GM12872 (cell line): ENCODE results near the gene TMEM82.

ENCODE experiments used
- TF ChIP-seq, protein P1 (sequence below): IDR thresholded peaks from 3 replicates; pipeline ENCODE4 v1.5.1; 2011; ENCODE audit warnings: low read depth, mild to moderate bottlenecking, low read length, moderate library complexity; ENCODE audit not compliant: insufficient read depth

TMEM82 gene

DNA sequence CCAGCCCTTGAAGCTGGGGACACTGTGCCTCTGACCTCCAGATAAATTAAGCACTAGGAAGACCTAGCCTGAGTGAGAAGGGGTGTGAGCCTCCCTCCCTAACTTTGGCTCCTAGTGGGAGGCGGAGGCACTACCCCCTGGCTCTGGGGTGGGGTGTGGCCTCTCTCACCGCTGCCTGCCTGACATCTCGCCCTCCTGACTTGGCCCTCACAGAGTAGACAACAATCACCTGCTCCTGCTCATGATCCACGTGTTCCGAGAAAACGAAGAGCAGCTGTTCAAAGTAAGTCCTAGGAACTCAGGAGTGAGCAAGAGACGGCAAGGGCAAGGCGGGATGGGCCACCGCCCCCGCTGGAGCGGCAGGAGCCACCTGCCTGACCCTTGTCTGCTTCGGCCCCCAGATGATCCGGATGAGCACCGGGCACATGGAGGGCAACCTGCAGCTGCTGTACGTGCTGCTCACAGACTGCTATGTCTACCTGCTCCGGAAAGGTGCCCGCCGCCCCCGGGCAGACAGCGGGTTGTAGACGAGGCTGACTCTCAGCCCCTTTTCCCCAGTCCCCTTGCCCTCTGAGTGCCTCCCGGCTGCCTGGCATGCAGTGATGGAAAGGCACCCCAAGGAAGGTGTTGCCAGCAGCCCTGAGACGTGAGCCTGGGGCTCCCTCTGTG, 14.3 kb upstream of the TMEM82 start:
- TF ChIP-seq, protein P1, sequence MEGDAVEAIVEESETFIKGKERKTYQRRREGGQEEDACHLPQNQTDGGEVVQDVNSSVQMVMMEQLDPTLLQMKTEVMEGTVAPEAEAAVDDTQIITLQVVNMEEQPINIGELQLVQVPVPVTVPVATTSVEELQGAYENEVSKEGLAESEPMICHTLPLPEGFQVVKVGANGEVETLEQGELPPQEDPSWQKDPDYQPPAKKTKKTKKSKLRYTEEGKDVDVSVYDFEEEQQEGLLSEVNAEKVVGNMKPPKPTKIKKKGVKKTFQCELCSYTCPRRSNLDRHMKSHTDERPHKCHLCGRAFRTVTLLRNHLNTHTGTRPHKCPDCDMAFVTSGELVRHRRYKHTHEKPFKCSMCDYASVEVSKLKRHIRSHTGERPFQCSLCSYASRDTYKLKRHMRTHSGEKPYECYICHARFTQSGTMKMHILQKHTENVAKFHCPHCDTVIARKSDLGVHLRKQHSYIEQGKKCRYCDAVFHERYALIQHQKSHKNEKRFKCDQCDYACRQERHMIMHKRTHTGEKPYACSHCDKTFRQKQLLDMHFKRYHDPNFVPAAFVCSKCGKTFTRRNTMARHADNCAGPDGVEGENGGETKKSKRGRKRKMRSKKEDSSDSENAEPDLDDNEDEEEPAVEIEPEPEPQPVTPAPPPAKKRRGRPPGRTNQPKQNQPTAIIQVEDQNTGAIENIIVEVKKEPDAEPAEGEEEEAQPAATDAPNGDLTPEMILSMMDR: no peak

GRCh38 chr1:15728937-15729657, 13.2 kb upstream of the TMEM82 start:
- TF ChIP-seq, protein P1: no peak

- TF ChIP-seq, protein P1: no peak
Observed at GRCh38 chr1:15730423-15730822, 11.9 kb upstream of the TMEM82 start.

- TF ChIP-seq, protein P1: no peak
Observed at GRCh38 chr1:15730936-15731335, 11.4 kb upstream of the TMEM82 start.

DNA sequence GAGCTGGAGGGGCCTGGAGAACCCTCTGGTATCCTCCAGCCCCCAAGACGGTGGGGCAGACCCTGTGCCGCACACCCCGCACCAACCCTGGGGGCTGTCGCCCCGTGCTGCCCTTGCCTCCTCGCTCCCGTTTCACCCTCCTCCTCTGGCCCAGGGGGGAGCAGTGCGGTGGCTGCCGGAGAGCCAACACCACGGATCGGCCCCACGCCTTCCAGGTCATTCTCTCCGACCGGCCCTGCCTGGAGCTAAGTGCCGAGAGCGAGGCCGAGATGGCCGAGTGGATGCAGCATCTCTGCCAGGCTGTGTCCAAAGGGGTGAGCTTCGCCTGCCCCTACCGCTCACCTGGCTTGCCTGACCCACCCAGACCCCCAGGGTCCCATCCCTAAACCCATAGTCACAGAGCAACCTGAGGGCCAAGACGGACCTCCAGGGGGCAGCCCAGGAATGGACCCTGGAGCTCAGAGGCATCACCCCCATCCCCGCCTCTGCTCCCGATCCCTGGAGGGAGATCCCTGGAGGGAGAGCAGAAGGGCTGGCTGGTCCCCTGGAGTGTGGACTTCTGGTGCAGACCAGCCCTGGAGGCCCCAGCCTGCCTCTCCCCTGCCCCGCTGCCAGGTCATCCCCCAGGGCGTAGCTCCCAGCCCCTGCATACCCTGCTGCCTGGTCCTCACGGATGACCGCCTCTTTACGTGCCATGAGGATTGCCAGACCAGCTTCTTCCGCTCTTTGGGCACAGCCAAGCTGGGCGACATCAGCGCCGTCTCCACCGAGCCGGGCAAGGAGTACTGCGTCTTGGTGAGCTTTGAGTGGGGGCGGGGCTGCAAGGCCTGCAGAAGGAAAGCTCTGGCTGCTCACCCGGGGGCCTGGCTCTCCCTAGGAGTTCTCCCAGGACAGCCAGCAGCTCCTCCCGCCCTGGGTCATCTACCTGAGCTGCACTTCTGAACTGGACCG, 10.3 kb upstream of the TMEM82 start:
- TF ChIP-seq, protein P1: no peak

DNA sequence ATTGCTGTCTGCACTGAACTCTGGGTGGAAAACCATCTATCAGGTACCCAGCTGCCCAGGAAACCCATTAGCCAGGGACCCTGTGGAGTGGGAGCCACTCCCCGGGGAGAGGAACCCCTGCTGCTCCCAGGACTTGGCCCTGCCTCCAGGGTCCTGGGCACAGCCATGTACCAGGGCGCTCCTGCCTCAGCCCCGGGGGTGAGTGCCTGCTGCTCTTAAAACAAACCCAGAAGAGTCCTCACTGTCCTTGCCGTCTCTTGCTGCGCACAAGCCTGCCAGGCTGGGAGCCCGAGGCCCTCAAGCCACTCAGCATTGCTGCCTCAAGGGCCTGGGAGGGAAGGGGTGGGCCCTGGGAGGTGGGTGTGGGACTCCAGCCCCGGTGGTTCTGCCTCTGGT, 9.6 kb upstream of the TMEM82 start:
- TF ChIP-seq, protein P1: no peak

DNA sequence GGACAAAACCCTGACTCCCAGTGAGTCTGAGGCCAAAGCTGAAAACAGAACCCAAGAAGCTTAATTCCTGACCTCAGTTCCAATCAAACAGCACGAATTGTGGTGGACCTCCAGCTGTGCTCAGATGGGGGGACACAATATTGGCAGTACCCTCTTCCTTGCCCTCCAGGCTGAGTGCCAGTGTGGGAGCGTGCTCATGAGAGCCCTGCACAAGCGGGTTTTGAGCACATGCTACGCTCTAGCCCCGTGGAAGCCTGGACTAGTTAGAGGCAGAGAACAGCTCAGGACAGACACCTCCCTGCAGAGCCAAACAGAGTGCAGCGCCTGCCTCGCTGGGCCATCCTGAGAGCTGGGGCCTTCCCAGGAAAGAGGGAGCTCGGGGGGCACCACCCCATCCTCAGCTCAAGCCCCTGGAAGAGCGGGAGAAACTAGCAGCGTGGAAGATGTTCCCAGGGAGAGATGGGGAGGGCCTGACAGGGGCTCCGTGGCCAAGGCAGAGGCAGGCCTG, 9.0 kb upstream of the TMEM82 start:
- TF ChIP-seq, protein P1: no peak
